Measurements from ENCODE around the gene PHLDB2. TPM values are rescaled to one million over a fixed set of nuclear protein-coding genes. Genes with fewer than 3 reads are reported as not detected.

PHLDB2 gene
- total RNA-seq, 1 donor from 2014 or later = 59.1 TPM

DNA sequence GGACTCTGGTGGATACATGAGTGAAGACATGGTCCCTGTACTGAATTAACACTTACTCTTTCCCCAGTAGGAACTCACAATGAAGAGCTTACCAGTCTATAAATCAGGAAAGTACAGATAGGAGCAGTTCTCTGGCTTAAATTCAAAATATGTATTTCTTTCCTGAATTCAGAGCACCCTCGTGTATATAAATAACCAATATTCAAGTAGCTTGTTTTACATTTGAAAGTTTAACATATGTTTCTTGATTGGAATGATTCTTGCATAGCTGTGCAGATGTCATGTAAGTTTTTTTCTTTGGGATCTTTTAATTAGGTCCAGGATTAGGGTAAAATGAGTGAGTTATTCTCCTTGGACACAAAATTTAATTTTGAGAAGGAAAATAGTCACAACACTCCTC, 160.7 kb downstream of the PHLDB2 start:
- Mint-ChIP-seq H3K4me3 (ENCODE audit: low read depth) (no peak overlapping the region), H3K4me1 (ENCODE audit: low read depth) (no peaks in the 10 kb centered on the region)
- TF ChIP-seq, protein P1, sequence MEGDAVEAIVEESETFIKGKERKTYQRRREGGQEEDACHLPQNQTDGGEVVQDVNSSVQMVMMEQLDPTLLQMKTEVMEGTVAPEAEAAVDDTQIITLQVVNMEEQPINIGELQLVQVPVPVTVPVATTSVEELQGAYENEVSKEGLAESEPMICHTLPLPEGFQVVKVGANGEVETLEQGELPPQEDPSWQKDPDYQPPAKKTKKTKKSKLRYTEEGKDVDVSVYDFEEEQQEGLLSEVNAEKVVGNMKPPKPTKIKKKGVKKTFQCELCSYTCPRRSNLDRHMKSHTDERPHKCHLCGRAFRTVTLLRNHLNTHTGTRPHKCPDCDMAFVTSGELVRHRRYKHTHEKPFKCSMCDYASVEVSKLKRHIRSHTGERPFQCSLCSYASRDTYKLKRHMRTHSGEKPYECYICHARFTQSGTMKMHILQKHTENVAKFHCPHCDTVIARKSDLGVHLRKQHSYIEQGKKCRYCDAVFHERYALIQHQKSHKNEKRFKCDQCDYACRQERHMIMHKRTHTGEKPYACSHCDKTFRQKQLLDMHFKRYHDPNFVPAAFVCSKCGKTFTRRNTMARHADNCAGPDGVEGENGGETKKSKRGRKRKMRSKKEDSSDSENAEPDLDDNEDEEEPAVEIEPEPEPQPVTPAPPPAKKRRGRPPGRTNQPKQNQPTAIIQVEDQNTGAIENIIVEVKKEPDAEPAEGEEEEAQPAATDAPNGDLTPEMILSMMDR (IDR thresholded peaks at IDR 0.05; ENCODE audit: unreplicated experiment) = no peak

DNA sequence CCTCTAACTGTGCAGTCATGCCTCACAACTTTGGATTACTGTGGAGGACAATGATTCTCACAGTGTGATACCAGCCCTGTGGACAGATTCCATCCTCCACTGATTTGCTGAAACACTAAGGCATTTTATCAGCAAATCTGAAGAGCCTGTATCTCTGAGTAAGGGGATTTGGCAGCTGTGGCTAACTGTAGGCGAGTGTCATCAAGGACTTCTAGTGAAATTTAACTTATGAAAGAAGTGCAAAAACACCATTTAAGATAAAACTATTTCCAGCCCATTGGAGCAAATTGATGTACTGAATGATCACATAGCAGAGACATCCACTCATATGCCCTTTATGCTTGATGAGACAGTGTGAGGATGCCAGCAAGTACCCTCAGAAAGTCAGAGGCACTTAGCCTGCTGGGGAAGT, 161.6 kb downstream of the PHLDB2 start:
- no peak overlapping the region for H3K27ac Mint-ChIP-seq
- TF ChIP-seq, protein P1 (IDR thresholded peaks at IDR 0.05; ENCODE audit: unreplicated experiment) = no peak
- H3K27me3 Mint-ChIP-seq = no peaks in the 10 kb centered on the region
- no peak for DNase-seq (ENCODE audit: low spot score, unreplicated experiment)
- H3K36me3 Mint-ChIP-seq (ENCODE audit: insufficient read depth) = no peaks in the 10 kb centered on the region
- no peak overlapping the region for H3K4me3 Mint-ChIP-seq (ENCODE audit: low read depth)
- no peaks in the 10 kb centered on the region for H3K4me1 Mint-ChIP-seq (ENCODE audit: low read depth)
- peaks cover 3% of the 10 kb centered on the region for H3K9me3 Mint-ChIP-seq (ENCODE audit: low read depth)

More for the DNA sequence above, 160.7 kb downstream of the PHLDB2 start:
- Mint-ChIP-seq H3K27me3 (no peaks in the 10 kb centered on the region), H3K27ac (no peak overlapping the region), H3K36me3 (ENCODE audit: insufficient read depth) (no peaks in the 10 kb centered on the region), H3K9me3 (ENCODE audit: low read depth) (peaks cover 3% of the 10 kb centered on the region)
- no peak for DNase-seq (ENCODE audit: low spot score, unreplicated experiment)

Other genes with a start within 250 kb of the PHLDB2 start
- 20.1 and 23.9 TPM in 2 replicates for gene PLCXD2, start 184.6 kb upstream of the PHLDB2 start, total RNA-seq
- gene ABHD10, start 119.8 kb downstream of the PHLDB2 start, total RNA-seq = 29.2 and 31.9 TPM in 2 replicates
- gene TAGLN3, start 139.7 kb downstream of the PHLDB2 start, total RNA-seq = 7.4 and 9.0 TPM in 2 replicates
- not detected in 2 replicates for gene TMPRSS7, start 175.5 kb downstream of the PHLDB2 start, total RNA-seq
- 20.6 and 23.7 TPM in 2 replicates for gene C3orf52, start 227.1 kb downstream of the PHLDB2 start, total RNA-seq

Measured in progenitor cell of endocrine pancreas (in vitro differentiated cells).